ENCODE results near the gene SFTPB. TPM values are rescaled to one million over a fixed set of nuclear protein-coding genes. Genes with fewer than 3 reads are reported as not detected.

The SFTPB gene
- total and polyA plus RNA-seq, 4 donors, result 1.7 to 8.1 (median 2.3) TPM; not detected in 1

DNA sequence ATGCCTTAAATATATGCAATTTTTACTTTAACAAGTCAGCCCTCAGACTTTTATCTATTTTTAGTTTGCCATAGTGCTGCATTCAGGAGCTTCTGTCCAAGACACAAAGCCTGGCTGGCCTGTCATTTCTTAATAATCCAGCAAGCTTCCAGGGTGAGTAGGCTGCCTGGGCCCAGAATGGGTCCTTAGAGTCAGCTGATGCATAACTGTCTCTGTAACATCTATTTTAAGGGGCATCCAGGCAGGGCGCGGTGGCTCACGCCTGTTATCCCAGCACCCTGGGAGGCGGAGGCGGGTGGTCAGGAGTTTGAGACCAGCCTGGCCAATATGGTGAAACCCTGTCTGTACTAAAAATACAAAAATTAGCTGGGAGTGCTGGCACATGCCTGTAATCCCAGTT, 14.4 kb upstream of the SFTPB start:
- no peaks in the 10 kb centered on the region for H3K27me3 ChIP-seq (ENCODE audit: control insufficient read depth in 1 of 2, insufficient read depth in 2 of 2, low read length in 1 of 2)
- intact Hi-C loops (cut with DNase I), result no loop called here
- H3K4me1 ChIP-seq (ENCODE audit: control insufficient read depth in 1 of 2, insufficient read depth in 2 of 2, low read length in 2 of 2), result no peaks in the 10 kb centered on the region
- no peak overlapping the region for H3K4me3 ChIP-seq (ENCODE audit: low read length in 2 of 2)
- 89 to 94% methylated on average over 5 of the region's 5 CpGs for WGBS, 2 donors
- ATAC-seq (ENCODE audit: low FRiP score) (no peak), DNase-seq (peak; percentile 34 to 44)
- H3K9me3 ChIP-seq (ENCODE audit: control insufficient read depth, low read length), result no peaks in the 10 kb centered on the region
- no peak overlapping the region for H3K27ac ChIP-seq (ENCODE audit: low read depth in 1 of 2, low read length in 2 of 2)
- no peaks in the 10 kb centered on the region for H3K36me3 ChIP-seq (ENCODE audit: control insufficient read depth in 1 of 2, insufficient read depth in 2 of 2, low read length in 1 of 2)

DNA sequence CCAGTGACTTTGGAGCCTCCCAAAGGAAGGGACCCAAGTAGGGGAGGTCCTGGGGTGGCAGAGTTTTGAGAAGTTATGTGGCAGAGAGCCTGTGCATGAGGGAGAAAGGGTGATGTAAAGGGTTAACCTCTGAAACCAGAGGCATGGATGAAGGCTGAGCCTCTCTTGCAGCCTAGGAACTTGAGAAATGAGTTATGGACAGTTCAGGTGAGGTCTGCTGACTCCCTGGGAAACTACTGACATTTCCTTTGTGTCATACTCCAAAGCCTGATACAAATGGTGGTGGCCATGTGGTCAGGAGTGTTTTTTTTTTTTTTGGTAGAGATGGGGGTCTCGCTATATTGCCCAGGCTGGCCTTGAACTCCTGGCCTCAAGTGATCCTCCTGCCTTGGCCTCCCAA, 13.8 kb upstream of the SFTPB start:
- intact Hi-C loops (cut with DNase I), result no loop called here
- H3K9me3 ChIP-seq (ENCODE audit: control insufficient read depth, low read length), result no peaks in the 10 kb centered on the region
- WGBS, 2 donors, result 91 to 96% methylated on average over 1 of the region's 1 CpG
- no peak overlapping the region for H3K27ac ChIP-seq (ENCODE audit: low read depth in 1 of 2, low read length in 2 of 2)
- DNase-seq (no peak), ATAC-seq (ENCODE audit: low FRiP score) (no peak)
- H3K36me3 ChIP-seq (ENCODE audit: control insufficient read depth in 1 of 2, insufficient read depth in 2 of 2, low read length in 1 of 2), result no peaks in the 10 kb centered on the region
- H3K27me3 ChIP-seq (ENCODE audit: control insufficient read depth in 1 of 2, insufficient read depth in 2 of 2, low read length in 1 of 2), result no peaks in the 10 kb centered on the region
- no peaks in the 10 kb centered on the region for H3K4me1 ChIP-seq (ENCODE audit: control insufficient read depth in 1 of 2, insufficient read depth in 2 of 2, low read length in 2 of 2)
- H3K4me3 ChIP-seq (ENCODE audit: low read length in 2 of 2), result no peak overlapping the region

DNA sequence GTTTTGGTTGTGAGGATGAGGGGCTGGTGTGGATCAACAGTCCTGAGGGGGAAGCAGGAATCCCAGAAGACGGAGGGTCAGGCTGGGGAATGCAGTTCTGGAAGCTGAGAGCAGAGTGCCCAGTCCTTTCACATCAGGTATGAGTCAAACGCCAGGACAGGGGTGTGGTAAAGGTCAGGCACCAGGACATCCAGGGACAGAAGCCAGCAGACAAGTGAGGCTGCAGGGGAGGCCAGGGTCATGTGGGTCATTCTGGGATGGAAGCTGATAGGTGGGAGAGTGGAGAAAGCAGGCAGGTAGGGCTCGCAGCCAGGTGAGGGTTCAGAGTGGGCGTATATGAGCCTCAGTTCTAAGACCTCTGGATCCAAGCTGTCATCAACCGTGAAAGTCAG, 13.4 kb upstream of the SFTPB start:
- Histone ChIP-seq H3K9me3 (ENCODE audit: control insufficient read depth, low read length) (no peaks in the 10 kb centered on the region), H3K27ac (ENCODE audit: low read depth in 1 of 2, low read length in 2 of 2) (no peak overlapping the region), H3K4me3 (ENCODE audit: low read length in 2 of 2) (no peak overlapping the region), H3K27me3 (ENCODE audit: control insufficient read depth in 1 of 2, insufficient read depth in 2 of 2, low read length in 1 of 2) (no peaks in the 10 kb centered on the region), H3K4me1 (ENCODE audit: control insufficient read depth in 1 of 2, insufficient read depth in 2 of 2, low read length in 2 of 2) (no peaks in the 10 kb centered on the region), H3K36me3 (ENCODE audit: control insufficient read depth in 1 of 2, insufficient read depth in 2 of 2, low read length in 1 of 2) (no peaks in the 10 kb centered on the region)
- DNase-seq (peak; percentile 23 to 56), ATAC-seq (ENCODE audit: low FRiP score) (no peak)
- intact Hi-C loops (cut with DNase I), result no loop called here
- WGBS, 2 donors, result 88 to 94% methylated on average over 5 of the region's 5 CpGs

DNA sequence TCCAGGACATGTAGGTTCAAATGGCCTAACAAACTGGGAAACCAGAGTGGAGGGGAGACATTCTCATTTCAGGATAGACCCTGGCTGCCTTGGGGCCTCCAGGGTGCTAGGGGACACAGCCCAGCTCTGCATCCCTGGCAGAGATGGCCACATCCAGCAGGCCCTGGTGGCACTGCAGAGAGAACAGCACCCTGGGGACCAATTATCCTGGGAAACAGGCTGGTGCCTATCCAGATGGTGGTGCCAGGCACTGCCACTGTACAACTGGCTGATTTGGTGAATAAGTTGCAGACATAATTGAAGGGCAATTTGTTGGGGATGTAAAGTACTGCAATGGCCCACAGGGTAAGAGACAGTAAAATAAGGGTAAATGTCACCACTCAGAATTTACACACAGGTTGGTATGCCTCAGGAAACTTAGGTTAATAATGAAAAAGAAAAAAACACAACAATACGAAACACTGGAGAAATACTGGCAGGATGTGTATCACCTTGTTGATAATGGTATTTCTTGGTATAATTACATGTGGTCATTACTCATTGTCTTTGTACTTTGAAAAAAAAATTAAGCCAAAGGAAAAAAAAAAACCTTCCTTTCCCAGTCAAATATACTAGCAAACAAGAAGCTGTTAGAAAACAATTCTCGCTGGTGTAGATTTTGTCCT, 12.8 kb upstream of the SFTPB start:
- WGBS, 2 donors, result 95% methylated on average over 2 of the region's 2 CpGs
- no peak for ATAC-seq (ENCODE audit: low FRiP score)
- H3K9me3 ChIP-seq (ENCODE audit: control insufficient read depth, low read length), result no peaks in the 10 kb centered on the region
- H3K4me1 ChIP-seq (ENCODE audit: control insufficient read depth in 1 of 2, insufficient read depth in 2 of 2, low read length in 2 of 2), result no peaks in the 10 kb centered on the region
- H3K36me3 ChIP-seq (ENCODE audit: control insufficient read depth in 1 of 2, insufficient read depth in 2 of 2, low read length in 1 of 2), result no peaks in the 10 kb centered on the region
- intact Hi-C loops (cut with DNase I), result no loop called here
- peak in 1 of 2 donors; percentile 36 for DNase-seq
- H3K4me3 ChIP-seq (ENCODE audit: low read length in 2 of 2), result no peak overlapping the region
- H3K27me3 ChIP-seq (ENCODE audit: control insufficient read depth in 1 of 2, insufficient read depth in 2 of 2, low read length in 1 of 2), result no peaks in the 10 kb centered on the region
- H3K27ac ChIP-seq (ENCODE audit: low read depth in 1 of 2, low read length in 2 of 2), result no peak overlapping the region

DNA sequence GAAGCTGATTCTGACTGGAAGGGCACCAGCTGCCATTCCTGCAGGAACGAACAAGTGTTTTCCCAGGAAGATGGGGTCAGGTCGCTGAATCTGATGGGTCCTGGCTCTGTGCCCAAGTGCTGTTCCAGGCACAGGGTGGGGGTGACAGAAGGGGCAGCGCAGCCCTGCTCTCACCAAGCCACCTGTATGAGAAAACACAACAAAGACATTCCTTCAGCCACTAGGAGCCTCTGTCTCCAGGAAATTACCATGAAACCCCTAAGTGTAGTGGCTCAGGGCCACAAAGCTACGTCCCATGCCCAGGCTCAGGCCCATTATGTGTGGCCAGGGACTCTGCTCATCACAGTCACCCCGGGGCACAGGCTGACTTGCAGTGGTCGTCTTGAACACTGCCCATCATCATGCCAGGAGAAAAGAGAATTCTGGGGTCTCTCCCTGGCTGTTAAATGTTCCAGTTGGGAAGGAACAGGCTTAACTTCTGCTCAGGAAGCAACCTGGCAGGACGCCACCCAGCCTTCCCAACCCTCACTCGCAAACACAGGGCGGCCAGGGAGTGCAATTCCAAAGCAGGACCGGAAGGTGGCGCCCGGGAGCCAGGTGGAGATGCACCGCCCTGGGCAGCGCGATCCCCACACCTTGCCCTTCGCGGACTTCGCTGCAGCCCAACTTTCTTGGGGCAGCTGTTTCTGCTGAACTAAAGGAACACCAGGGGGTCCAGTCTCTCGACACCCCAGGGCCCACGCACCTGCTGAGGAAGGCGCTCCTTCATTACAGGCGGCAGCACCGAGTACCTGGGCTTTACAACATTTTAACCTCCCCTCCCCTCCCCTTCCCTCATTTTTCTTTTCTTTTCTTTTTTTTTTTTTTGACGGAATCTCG, 11.0 kb upstream of the SFTPB start:
- no peaks in the 10 kb centered on the region for H3K4me1 ChIP-seq (ENCODE audit: control insufficient read depth in 1 of 2, insufficient read depth in 2 of 2, low read length in 2 of 2)
- ATAC-seq (ENCODE audit: low FRiP score) (peak; percentile 92), DNase-seq (peak; percentile 89 to 96)
- no peaks in the 10 kb centered on the region for H3K27me3 ChIP-seq (ENCODE audit: control insufficient read depth in 1 of 2, insufficient read depth in 2 of 2, low read length in 1 of 2)
- H3K4me3 ChIP-seq (ENCODE audit: low read length in 2 of 2), result no peak overlapping the region
- no peaks in the 10 kb centered on the region for H3K36me3 ChIP-seq (ENCODE audit: control insufficient read depth in 1 of 2, insufficient read depth in 2 of 2, low read length in 1 of 2)
- intact Hi-C loops (cut with DNase I), result no loop called here
- no peaks in the 10 kb centered on the region for H3K9me3 ChIP-seq (ENCODE audit: control insufficient read depth, low read length)
- 20 to 23% methylated on average over 25 of the region's 25 CpGs for WGBS, 2 donors
- no peak overlapping the region for H3K27ac ChIP-seq (ENCODE audit: low read depth in 1 of 2, low read length in 2 of 2)

DNA sequence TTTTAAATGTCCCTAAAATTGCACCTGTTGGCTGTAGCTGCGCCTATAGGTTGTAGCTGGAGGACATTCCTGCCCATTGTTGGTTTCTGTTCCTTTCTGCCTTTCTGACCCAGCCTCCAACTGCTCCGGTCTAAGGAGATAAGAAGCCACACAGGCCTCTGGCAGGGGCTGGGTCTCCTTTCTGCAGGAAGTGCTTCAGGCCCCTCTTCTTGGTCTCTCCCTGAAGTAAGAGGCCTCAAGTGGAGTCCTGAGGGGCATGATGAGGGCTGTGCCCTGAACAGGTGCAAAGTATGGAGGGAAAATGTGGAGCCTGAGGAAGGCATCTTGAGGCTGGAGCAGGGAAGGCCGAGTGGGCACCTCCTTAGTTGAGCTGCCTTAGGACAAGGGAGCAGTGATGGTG, 10.4 kb upstream of the SFTPB start:
- Histone ChIP-seq H3K9me3 (ENCODE audit: control insufficient read depth, low read length) (no peaks in the 10 kb centered on the region), H3K27ac (ENCODE audit: low read depth in 1 of 2, low read length in 2 of 2) (no peak overlapping the region), H3K27me3 (ENCODE audit: control insufficient read depth in 1 of 2, insufficient read depth in 2 of 2, low read length in 1 of 2) (no peaks in the 10 kb centered on the region), H3K4me1 (ENCODE audit: control insufficient read depth in 1 of 2, insufficient read depth in 2 of 2, low read length in 2 of 2) (no peaks in the 10 kb centered on the region), H3K36me3 (ENCODE audit: control insufficient read depth in 1 of 2, insufficient read depth in 2 of 2, low read length in 1 of 2) (no peaks in the 10 kb centered on the region), H3K4me3 (ENCODE audit: low read length in 2 of 2) (no peak overlapping the region)
- ATAC-seq (ENCODE audit: low FRiP score) (no peak), DNase-seq (peak in 1 of 2 donors; percentile 26)
- WGBS, 2 donors, result 89 to 93% methylated on average over 3 of the region's 3 CpGs
- intact Hi-C loops (cut with DNase I), result no loop called here

DNA sequence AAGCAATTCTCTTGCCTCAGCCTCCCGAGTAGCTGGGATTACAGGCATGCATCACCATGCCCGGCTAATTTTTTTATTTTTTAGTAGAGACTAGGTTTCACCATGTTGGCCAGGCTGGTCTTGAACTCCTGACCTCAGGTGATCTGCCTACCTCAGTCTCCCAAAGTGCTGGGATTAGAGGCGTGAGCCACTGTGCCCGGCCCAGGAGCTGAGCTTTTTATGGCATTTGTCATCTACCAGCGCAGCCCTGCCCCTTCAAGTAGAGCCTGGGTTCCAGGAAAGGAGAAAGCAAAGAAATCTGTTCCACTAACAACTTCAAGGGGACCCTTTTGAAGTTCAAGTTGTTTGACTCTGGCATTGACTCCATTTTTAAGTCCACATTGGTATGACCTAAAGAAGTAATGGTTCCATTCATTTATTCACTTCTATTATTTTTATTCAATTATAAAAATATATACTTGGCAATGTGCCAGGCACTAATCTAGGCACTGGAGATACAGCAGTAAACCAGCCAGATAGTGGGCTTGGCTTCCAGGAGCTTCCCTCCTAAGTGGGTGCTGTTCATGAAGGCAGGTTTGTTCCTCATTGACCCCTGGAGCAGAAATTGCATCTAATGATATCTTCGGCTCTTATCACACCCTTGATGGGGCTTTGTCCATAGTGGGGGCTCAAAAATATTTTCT, 8.0 kb upstream of the SFTPB start:
- no peaks in the 10 kb centered on the region for H3K4me1 ChIP-seq (ENCODE audit: control insufficient read depth in 1 of 2, insufficient read depth in 2 of 2, low read length in 2 of 2)
- WGBS, 2 donors, result 80% methylated on average over 6 of the region's 6 CpGs
- no peaks in the 10 kb centered on the region for H3K27me3 ChIP-seq (ENCODE audit: control insufficient read depth in 1 of 2, insufficient read depth in 2 of 2, low read length in 1 of 2)
- no peaks in the 10 kb centered on the region for H3K36me3 ChIP-seq (ENCODE audit: control insufficient read depth in 1 of 2, insufficient read depth in 2 of 2, low read length in 1 of 2)
- no peak overlapping the region for H3K27ac ChIP-seq (ENCODE audit: low read depth in 1 of 2, low read length in 2 of 2)
- intact Hi-C loops (cut with DNase I), result no loop called here
- DNase-seq, result peak in 1 of 2 donors; percentile 16
- no peak overlapping the region for H3K4me3 ChIP-seq (ENCODE audit: low read length in 2 of 2)
- no peak for ATAC-seq (ENCODE audit: low FRiP score)
- H3K9me3 ChIP-seq (ENCODE audit: control insufficient read depth, low read length), result no peaks in the 10 kb centered on the region

DNA sequence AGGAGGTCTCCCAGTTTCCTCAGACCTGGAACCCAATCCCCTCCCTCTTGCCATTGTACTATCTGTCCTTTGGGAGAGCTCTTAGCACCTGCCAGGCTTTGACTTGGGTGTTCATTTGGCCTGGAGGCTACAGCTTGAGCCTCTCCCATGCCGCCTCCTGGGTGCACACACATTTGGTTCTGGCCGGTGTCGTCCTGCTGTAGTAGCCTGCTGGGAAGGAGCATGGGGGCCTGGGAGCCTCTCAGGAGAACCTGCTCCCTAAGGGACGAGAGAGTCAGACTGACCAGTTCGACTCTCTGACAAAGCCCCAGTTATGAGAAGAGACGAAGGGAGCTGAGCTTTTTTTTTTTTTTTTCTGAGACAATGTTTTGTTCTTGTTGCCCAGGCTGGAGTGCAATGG, 7.4 kb upstream of the SFTPB start:
- ATAC-seq (ENCODE audit: low FRiP score) (no peak), DNase-seq (peak in 1 of 2 donors; percentile 56)
- H3K4me1 ChIP-seq (ENCODE audit: control insufficient read depth in 1 of 2, insufficient read depth in 2 of 2, low read length in 2 of 2), result no peaks in the 10 kb centered on the region
- intact Hi-C loops (cut with DNase I), result no loop called here
- H3K9me3 ChIP-seq (ENCODE audit: control insufficient read depth, low read length), result no peaks in the 10 kb centered on the region
- H3K4me3 ChIP-seq (ENCODE audit: low read length in 2 of 2), result no peak overlapping the region
- H3K36me3 ChIP-seq (ENCODE audit: control insufficient read depth in 1 of 2, insufficient read depth in 2 of 2, low read length in 1 of 2), result no peaks in the 10 kb centered on the region
- H3K27me3 ChIP-seq (ENCODE audit: control insufficient read depth in 1 of 2, insufficient read depth in 2 of 2, low read length in 1 of 2), result no peaks in the 10 kb centered on the region
- WGBS, 2 donors, result 90 to 94% methylated on average over 6 of the region's 6 CpGs
- no peak overlapping the region for H3K27ac ChIP-seq (ENCODE audit: low read depth in 1 of 2, low read length in 2 of 2)

All from aorta (tissue), 5 donors.